GM23248 (cell line): ENCODE results near the gene C4A.

Experiments
- EZH2 ChIP-seq: fragments of 200-600 bp; sonication (generic); IDR thresholded peaks from 2 replicates; pipeline ENCODE4 v1.6.1; 2018; ENCODE audit warnings: antibody characterized with exemption, mild to moderate bottlenecking; ENCODE audit not compliant: insufficient read depth, poor library complexity, severe bottlenecking
- EZH2phosphoT487 ChIP-seq: fragments of 200-600 bp; sonication (generic); IDR thresholded peaks from 2 replicates; pipeline ENCODE4 v1.6.1; 2018; ENCODE audit warnings: antibody characterized with exemption, moderate library complexity, mild to moderate bottlenecking, low read depth; ENCODE audit not compliant: insufficient read depth

- TF ChIP-seq EZH2 (no peak), EZH2phosphoT487 (no peak)
Observed at GRCh38 chr6:31935823-31936222, 46.0 kb upstream of the C4A start.
